HG03280 (cell line): ENCODE results near the gene RNASEL.
A peak's percentile ranks its signal among the peaks of the same experiment; 100 is the strongest.

Experiments used
- ATAC-seq: cut with Tn5 transposase; IDR thresholded peaks from one replicate; pipeline ENCODE4 v1.9.1; 2021; ENCODE audit warnings: mild to moderate bottlenecking, moderate library complexity; ENCODE audit not compliant: unreplicated experiment

Gene RNASEL

DNA sequence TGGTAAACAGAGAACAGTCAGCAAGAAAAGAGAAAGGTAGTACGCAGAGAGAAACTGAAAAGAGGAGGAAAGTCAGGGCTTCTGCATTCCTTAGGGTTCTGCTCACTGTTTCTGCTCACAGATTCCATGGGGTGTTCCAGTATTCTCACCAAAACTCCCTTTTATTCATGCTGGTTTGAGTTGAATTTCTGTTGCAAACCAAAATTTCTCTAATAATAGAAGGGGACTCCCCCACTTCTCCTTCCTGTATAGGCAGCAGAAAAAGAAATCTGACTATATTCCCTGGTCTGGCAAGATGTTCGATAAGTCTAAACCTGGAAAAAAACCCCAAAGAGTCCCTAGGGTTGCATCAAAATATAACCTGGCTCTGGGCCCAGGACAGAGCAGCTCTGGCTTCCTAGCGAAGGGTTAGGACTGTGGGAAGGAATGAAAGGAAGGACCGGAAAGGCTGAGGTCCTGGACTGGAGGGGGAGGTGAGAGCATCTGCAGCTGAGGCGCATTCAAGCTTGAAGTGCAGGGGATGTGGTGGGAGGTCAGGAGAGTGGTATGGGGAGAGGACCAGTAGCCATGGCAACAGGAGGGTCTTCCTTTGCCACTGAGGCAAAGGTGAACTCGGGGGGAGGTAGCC lies 34.0 kb upstream of the RNASEL start:
- ATAC-seq = peak; percentile 56

- no peak for ATAC-seq
These were observed 32.9 kb upstream of the RNASEL start for GRCh38 chr1:182621906-182622305.

DNA sequence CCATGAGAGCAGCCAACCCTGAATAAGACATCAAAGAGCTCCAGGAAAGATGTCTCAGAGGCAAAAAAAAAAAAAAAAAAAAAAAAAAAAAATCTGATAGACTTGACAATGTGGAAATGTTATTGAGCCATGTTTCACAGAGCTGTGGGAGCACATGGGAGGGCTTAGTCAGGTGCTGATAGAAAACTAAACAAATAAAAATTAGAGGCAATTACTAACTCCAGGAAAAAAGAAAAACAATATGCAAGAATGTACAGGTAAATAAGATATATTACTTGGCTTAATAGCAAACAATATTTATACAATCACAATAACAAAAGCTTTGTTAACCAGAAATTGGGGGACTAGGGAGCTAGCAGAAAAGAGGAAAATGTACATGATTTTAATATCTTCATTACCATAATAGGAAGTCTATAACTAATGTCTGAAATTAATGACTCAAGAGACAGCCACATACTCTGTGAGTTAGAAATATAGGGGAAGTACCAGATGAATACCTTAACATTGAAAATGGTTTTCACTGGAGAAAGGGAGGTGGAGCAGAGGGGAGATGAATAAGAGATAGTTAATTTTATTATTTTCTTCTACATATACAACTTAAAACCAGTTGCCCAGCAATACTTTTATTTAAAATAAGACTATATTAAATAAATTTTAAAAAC lies 32.0 kb upstream of the RNASEL start:
- no peak for ATAC-seq

GRCh38 chr1:182617734-182618351 lies 28.8 kb upstream of the RNASEL start:
- ATAC-seq = no peak

- ATAC-seq = no peak
These were observed 28.0 kb upstream of the RNASEL start for GRCh38 chr1:182617014-182617429.

DNA sequence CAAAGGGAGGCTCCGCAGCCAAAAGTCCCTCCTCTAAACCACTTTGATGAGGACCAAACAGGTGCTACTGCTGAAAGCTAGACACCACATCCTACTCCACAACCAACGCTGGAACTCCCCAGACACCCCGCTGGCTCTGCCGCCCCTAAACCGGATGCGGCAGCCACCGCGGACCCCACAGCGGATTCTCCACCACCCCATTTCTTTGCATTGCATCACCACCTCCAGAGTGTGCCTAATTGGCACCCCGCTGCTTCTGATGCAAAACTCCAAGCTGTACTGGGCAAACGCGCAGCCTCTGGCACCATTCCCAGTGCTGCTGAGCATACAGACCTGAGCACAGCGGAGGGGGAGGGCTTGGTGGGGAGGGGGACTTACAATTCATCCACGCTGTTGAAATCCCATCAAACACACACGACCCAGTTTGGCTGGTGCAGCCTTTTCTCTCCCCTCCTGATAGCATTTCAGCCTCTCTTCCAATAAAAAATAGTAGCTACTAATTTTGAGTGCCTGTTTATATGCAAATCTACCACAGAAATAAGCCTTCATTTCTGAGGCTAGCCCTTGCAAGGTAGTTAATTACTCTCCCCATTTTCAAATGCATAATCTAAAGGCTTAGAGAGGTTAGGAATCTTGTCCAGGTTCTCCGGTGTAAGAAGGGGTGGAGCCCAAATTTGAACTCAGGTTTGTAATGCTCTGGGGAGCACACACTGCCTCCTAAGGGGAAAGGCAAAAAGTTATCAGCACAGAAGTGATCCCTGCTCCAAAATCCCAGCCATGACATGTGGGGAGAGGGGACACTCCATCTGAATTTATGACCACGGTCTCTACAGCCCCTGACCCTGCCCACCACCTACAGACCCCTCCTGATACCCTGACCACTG lies 27.3 kb upstream of the RNASEL start:
- ATAC-seq = peak; percentile 58

DNA sequence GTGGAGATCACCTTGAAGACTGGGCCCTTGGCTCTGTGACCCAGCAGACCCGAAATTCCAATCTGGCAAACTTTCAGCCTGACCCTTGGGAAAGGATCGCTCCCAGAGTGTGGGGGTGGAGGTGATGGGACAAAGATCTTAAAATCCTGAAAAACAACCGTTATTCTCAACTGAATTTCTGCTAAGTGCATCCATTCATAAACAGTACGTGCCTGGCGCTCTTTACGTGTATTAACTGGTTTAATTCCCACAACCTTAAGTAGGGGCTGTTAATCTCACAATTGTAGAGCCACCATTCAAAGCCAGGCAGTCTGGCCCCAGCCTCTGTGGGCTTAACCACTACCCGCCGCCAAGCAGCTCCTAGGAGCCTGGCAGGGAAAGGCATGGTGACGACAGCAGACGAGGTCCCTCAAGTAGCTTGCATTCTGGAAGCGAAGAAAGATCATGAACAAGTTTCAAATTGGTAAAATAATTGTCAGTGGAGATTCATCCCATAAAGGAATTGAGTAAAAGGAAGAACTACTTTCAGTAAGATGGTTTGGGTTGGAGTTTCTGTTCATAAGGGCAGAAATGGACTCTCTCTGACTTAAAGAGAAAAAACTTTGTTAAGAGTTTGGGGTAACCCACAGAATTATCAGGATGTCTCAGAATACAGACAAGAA lies 26.5 kb upstream of the RNASEL start:
- peak; percentile 17 for ATAC-seq

GRCh38 chr1:182614796-182615454 lies 25.9 kb upstream of the RNASEL start:
- peak; percentile 47 for ATAC-seq

DNA sequence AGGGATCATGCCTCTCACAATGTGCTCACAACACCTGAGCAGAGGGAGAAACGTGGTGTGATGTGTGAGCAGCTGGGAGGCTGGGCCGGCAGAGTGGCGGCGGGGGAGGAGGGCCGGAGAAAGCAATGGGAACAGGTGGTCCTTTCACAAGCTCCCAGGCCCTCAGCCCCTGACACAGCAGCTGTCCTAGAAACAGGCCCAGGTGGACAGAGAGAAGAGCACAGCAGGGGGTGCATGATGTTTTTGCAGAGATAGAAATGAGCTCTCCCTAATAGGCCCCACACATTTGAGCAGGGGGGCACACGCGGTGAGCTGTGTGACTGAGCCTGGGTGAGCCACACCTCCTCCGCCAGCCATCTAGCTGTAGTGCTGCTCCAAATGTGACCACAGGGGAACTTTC lies 22.7 kb upstream of the RNASEL start:
- no peak for ATAC-seq

DNA sequence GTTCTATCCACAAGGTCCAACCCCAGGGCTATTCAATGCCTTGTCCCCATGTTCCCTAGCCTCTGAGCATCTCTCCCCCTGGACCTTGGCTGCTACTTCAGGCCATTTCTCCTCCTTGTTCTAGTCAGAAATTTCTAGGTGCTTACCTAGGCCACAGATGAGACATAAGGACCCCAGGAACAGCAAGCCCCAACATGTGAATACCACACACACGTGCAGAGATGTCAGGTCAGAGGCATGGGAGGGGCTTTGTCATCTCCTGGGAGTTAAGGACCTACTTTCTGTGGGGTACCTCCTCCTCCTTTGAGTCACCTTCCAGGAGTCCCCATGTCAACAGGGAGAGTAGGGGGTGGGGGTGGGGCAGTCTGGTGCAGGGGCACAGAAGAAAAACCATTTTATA lies 22.3 kb upstream of the RNASEL start:
- no peak for ATAC-seq

DNA sequence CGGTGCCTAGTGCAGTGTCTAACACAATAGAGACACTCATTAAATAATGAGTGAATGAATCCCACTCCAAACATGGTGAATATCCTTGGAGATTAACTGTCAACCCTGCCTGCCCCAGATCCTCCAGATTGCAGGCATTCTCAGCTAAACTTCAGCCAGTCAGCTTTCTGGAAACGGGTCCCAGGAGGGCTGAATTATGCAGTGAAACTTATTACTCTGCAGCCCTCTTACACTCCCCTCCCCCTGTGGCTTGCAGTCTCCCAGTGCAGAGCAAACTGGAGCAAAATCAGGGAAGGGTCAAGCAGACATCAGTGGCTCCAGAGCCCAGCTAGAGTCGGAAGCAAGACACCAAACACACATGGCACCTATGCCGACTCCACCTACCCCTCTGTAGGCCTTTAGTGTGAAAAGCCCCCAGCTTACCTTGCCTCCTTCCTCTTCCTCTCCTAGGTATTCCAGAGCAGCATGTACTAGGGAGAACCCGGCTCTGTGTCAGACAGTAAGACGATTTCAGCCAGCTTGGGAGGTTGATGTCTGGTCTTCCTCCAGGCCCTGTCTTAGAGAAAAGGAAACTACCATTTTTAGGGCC lies 21.6 kb upstream of the RNASEL start:
- no peak for ATAC-seq

DNA sequence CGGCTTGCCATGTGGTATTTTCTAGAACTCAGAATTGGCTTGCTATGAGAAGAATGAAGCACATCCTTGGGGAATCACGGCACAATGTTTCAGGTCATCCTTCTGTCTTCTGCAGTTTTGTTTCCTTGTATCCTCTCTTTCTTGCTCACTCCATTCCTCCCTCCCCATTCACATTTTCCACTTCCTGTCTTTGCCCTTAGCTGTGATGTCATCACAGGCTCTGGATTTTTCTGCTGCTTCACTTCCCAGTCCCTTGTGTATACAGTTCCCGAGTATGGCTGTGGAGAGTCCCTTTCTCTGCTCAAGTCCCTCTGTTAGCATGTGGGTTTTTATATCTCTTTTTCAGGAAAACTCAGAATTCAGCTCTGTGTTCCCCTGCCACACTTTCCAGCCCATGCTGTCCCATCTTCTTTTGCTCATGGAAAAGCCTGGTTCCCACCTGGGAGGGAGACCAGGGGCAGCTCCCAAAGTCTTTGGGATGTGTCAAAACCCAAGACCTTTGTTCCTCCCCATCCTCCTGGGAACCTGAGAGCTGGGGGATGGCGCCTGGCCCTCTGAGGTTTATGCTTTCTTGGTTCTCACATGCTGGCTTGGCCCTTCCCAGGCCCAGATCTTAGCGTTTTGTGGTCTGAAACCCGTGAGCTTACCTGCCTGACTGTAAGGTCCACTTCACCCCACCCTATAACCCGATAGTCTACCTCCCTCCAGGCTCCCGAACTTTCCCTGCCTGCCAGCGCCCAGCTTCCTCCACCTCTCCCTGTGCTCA lies 20.0 kb upstream of the RNASEL start:
- no peak for ATAC-seq

- ATAC-seq = no peak
These were observed 19.2 kb upstream of the RNASEL start for GRCh38 chr1:182608236-182608635.

- ATAC-seq = no peak
These were observed 18.5 kb upstream of the RNASEL start for GRCh38 chr1:182607566-182607965.

- peak; percentile 87 for ATAC-seq
These were observed 15.4 kb upstream of the RNASEL start, which contains the start of gene RGS16 for GRCh38 chr1:182604175-182605164. Gene RGS16, minus strand, starts transcription at chr1:182604389. Its CDS starts 130 bp downstream, at chr1:182604259.

- ATAC-seq = no peak
These were observed 14.7 kb upstream of the RNASEL start for GRCh38 chr1:182603646-182604174.

DNA sequence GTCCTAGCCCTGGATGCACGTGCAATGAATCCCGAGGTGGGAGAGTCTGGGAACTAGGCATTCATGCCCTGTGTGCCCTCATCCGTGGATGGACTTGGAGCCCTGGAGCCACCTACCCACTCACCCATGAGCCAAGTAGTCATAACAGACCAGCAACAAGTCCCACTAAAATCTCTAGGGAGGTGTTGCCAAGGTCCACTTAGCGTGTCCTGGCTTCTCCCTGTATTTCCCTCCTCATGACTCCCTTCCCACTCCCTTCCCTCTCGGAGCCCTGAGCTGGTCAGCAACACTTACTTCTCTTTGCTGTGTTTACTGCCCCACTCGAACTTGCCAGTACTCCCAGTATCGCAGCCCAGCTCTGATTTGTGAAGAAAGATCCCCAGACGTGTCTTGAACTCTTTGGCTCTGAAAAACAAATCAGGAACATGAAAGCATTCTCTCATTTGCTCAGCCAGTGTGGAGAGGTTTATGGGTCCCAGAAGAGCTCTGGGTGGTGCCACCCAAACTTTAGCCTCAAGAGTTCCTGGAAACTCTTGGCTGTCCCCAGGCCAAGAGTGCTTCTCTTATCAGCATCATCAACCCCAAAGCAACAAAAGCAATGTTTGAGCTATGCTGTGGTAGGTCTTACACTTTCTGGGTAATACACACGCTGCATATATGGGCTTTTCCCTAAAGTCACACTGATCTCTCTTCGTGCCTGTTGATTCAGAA lies 14.0 kb upstream of the RNASEL start:
- no peak for ATAC-seq
